ENCODE data around the gene LAMC1. TPM values are rescaled to one million over a fixed set of nuclear protein-coding genes. Genes with fewer than 3 reads are reported as not detected.
A peak's percentile ranks its signal among the peaks of the same experiment; 100 is the strongest.

The LAMC1 gene
- polyA plus RNA-seq, 1 of the 3 experiments (the other 2 are of a cell fraction), result 101 TPM

DNA sequence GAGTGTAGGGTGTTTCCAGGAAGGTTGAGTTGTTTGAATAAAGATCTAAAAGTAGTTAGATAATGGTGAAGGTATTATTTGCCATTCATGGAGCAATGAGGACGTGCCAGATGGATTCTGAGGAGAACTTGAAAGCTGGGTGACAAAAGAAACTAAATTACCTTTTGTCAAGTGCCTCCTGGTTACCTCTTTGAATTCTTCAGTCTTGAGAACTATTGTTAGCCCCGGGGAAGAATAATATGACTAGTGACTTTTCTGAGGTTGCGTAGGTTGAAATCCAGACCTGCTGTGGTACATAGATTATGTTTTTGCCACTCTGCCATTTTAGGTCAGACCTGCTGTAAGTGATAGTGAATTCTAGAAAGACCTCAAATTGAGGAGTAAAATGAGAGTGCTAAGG lies 11.5 kb downstream of the LAMC1 start (continued):
- TF ChIP-seq USF2 (IDR thresholded peaks at IDR 0.05; ENCODE audit: borderline replicate concordance, low read depth, low read length) (no peak), ZBTB33 (IDR thresholded peaks at IDR 0.05; ENCODE audit: borderline replicate concordance, low read depth) (no peak)

DNA sequence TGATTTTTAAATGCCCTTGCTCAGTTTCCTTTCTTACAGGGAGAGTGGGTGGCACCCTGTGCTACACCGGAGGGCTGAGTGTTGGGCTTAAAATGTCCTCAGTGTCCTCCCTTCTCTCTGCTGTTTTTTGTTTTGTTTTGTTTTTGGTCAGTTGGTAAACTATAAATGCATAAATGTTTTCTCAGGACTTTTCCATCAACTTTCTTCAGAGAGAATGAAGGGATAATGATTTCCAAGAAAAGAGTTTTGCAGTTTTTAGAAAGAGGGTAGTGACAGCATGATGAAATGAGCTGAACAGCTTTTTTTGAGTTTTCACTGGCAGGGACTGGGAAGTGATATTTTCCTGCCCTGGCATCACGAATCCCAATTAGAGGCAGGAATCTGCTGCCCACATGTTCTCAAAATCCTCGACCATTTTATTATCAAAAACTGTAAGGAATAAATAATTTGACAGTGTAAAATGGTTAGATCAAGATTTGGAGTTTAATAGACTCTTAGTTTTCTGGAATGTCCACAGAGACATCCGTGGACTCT lies 15.2 kb downstream of the LAMC1 start:
- no peak for DNase-seq
- 87% methylated on average over 4 of the region's 4 CpGs for WGBS (ENCODE audit: low lambda C conversion rate)
- TF ChIP-seq RFX5 (IDR thresholded peaks at IDR 0.05; ENCODE audit: low read length) (no peak), CTCF (IDR thresholded peaks at IDR 0.05) (no peak), PBX3 (IDR thresholded peaks at IDR 0.05) (no peak), RCOR1 (IDR thresholded peaks at IDR 0.05; ENCODE audit: low read length) (no peak), MEF2A (IDR thresholded peaks at IDR 0.05; ENCODE audit: borderline replicate concordance, low read depth) (no peak), YY1 (IDR thresholded peaks at IDR 0.05; ENCODE audit: low read depth) (no peak), ZBTB33 (IDR thresholded peaks at IDR 0.05; ENCODE audit: borderline replicate concordance, low read depth) (no peak), USF2 (IDR thresholded peaks at IDR 0.05; ENCODE audit: borderline replicate concordance, low read depth, low read length) (no peak), FOXM1 (IDR thresholded peaks at IDR 0.05; ENCODE audit: low read depth) (no peak), IRF3 (IDR thresholded peaks at IDR 0.05; ENCODE audit: low read depth, low read length) (no peak), EZH2phosphoT487 (IDR thresholded peaks at IDR 0.05; ENCODE audit: borderline replicate concordance, low read depth) (no peak), SMC3 (IDR thresholded peaks at IDR 0.05; ENCODE audit: low read depth, low read length) (no peak), TEAD4 (IDR thresholded peaks at IDR 0.05; ENCODE audit: borderline replicate concordance, insufficient read depth) (no peak)
- TF ChIP-seq, protein P1, sequence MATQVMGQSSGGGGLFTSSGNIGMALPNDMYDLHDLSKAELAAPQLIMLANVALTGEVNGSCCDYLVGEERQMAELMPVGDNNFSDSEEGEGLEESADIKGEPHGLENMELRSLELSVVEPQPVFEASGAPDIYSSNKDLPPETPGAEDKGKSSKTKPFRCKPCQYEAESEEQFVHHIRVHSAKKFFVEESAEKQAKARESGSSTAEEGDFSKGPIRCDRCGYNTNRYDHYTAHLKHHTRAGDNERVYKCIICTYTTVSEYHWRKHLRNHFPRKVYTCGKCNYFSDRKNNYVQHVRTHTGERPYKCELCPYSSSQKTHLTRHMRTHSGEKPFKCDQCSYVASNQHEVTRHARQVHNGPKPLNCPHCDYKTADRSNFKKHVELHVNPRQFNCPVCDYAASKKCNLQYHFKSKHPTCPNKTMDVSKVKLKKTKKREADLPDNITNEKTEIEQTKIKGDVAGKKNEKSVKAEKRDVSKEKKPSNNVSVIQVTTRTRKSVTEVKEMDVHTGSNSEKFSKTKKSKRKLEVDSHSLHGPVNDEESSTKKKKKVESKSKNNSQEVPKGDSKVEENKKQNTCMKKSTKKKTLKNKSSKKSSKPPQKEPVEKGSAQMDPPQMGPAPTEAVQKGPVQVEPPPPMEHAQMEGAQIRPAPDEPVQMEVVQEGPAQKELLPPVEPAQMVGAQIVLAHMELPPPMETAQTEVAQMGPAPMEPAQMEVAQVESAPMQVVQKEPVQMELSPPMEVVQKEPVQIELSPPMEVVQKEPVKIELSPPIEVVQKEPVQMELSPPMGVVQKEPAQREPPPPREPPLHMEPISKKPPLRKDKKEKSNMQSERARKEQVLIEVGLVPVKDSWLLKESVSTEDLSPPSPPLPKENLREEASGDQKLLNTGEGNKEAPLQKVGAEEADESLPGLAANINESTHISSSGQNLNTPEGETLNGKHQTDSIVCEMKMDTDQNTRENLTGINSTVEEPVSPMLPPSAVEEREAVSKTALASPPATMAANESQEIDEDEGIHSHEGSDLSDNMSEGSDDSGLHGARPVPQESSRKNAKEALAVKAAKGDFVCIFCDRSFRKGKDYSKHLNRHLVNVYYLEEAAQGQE (IDR thresholded peaks at IDR 0.05; ENCODE audit: low read depth, low read length), result no peak
- Histone ChIP-seq H3K9me2 (no peaks in the 10 kb centered on the region), H3K4me1 (ENCODE audit: control insufficient read depth in 1 of 2, insufficient read depth in 2 of 2, low read depth in 1 of 2, low read length in 1 of 2) (peaks cover 32 to 40% of the 10 kb centered on the region in 2 experiments), H2AFZ (ENCODE audit: low read depth) (no peak overlapping the region), H3K4me2 (no peak overlapping the region), H3K4me3 (ENCODE audit: low read depth in 2 of 2, low read length in 1 of 2) (no peak overlapping the region), H3K27ac (ENCODE audit: low read depth in 2 of 2, low read length in 1 of 2) (peak overlapping the region in 1 of 2 experiments; percentile 90; a peak in 1 of 4 replicates), H3F3A (replicated peaks; ENCODE audit: insufficient read depth) (peaks cover 14% of the 10 kb centered on the region), H3K9ac (no peak overlapping the region), H3K79me2 (ENCODE audit: insufficient read depth) (peaks cover 100% of the 10 kb centered on the region), H3K36me3 (replicated peaks in 1 of 2; ENCODE audit: control insufficient read depth in 1 of 2, insufficient read depth in 2 of 2, low read length in 1 of 2) (peaks cover 0 to 12% of the 10 kb centered on the region in 2 experiments), H3K9me3 (no peaks in the 10 kb centered on the region), H3K27me3 (ENCODE audit: insufficient read depth) (no peaks in the 10 kb centered on the region), H4K20me1 (ENCODE audit: insufficient read depth) (peaks cover 29% of the 10 kb centered on the region)
- CTCF ChIA-PET, result interaction anchor here (0.9 to 1.0 kb wide), 2 partner anchors 76 to 165 kb away, joined by 3 to 4 read pairs; no protein-coding TSS in a partner anchor
- POLR2A ChIA-PET, result no interaction called here

Measured in SK-N-SH (cell line).